IPS DF 19.7 (cell line): ENCODE results near the gene CIDEB.
"Not testable (repeated sequence)": the region's sequence is repeated elsewhere in the genome, so short reads cannot be mapped to it uniquely, and the experiment has no call there.

Experiments
- DNase-seq: peaks from one replicate; pipeline ENCODE4 v3.0.0-alpha.2; 2013; ENCODE audit warnings: low read depth, low spot score

The CIDEB gene

DNA sequence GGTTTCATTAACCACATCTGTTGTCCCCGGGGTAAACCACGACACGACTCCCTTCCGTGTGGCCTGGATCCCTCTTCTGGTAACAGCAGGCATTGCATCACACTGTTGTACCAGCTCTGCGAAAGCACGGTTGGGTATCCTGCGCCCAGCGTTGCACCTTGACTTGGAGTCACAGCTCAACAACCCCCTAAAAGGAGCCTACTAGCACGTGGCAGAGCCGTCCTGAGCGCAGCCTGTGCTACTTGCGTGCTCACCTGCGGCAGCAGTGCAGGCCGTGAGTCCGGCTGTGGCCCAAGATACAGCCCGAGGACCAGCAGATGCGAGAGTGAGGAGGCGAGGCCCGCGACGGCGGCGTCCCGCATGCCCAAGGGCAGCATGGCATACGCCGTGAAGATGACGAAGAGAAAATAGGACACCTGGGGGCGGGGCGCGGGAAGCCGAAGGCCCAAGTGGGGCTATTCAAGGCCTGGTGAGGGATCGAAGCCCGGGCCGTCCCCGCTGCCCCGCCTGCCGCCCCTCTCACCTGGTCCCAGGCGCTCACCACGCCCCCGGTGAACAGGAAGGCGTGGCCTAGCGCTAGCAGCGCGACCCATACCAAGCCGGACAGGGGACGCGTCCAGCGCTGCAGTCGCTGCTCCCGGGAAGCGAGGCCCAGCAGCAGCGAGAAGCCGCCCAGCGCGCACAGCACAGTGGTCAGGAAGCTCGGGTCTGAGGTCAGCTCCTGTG lies 24.7 kb upstream of the CIDEB start:
- DNase-seq, result no peak

DNA sequence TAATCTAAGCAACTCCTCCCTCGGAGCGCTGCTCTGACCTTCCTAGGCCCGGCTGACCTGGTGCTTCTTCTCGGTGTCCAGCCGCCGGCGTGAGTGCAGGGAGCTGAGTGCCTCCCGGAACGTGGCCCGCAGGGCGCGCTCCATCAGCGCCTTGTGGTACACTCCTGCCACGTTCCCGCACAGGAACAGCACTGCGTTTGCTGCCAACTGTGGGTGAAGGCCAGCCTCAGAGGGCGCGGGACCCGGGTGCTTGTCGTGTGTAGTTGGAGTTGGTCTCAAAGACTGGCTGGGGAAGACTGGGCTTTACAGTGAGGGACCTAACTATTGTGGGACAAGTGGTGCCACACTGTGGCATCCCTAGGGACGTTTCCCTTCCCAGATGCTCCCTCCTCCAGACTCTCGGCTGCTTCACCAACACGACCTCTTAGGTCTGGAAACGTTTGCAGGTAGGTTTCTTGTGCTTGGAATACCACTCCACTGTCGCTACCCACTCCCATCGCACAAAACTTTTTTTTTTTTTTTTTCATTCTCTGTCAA lies 24.0 kb upstream of the CIDEB start:
- no peak for DNase-seq

DNA sequence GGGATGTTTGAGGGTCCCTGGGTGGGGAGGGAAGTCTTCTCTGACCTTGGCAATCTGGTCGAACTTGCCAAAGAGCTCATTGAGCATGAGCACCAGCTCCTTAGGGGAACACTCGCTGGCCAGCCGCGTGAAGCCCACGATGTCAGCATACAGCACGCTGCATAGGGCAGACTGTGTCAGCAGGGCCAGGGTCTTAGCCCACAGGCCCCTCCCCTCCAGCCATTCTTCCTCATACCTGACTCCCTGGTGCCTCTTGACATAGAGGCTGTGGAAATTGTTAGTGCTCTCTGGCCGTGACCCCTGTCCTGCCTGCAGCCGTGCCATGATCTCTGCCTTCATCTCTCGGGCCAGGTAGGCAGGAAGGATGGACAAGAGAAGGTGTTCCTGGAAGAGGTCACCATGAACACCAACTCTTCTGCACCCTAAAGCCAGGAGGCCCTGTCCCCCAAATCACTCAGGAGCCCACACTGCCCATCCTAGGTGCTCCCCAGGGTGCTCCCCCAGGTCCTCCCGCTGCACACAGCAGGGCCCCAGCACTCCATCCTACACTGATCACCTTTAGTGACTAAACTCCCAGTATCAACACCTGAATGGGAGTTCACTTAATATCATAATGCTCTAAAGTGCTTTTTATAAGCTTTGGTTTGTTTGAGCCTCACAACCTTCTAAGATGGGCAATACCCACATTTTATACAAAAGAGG lies 23.3 kb upstream of the CIDEB start:
- DNase-seq, result no peak

DNA sequence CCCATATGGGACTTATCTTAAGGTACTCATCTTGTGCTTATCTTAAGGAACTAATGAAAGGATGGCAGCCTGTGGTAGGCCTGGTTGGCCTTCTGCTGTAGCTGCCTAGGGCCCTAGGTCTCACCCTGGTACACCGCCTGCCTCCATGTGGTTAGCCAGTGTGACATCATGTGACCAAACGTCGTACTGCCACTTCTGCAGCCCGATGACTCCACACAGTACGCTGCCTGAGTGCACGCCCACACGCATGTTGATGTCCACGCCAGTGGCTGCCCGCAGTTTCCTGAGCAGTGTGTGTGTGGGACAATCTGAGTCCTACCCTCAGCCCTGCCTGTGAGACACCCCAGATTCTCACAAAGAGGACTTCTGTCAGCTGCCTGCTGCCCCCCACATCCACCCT lies 22.0 kb upstream of the CIDEB start:
- no peak for DNase-seq

DNA sequence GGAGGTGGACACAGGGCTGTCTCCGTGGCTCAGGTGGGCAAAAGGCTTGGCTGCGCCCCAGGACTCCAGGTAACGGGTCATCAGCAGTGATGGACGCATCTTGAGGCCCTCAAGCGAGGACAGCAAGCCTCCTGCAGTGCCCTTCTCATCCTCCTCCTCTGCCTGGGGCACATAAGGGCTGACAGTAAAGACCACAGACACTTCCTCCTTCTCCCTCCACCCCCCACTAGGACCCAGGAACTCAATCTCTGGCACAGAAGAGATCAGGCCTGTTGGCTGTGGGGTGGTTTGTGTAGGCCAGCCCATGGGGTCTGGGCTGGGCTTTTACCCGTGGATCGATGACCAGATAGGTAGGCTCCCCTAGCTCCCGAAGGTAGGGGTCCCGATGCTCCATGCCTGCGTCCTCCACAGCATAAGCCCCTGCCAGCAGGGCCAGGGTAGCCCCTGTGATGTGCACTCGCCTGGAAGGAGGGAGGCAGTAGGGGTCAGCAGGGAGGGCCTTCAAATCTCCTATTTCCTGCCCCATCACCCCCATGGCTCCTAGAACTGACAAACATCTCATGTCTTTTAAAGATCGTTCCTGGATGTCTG lies 21.4 kb upstream of the CIDEB start:
- DNase-seq, result no peak

DNA sequence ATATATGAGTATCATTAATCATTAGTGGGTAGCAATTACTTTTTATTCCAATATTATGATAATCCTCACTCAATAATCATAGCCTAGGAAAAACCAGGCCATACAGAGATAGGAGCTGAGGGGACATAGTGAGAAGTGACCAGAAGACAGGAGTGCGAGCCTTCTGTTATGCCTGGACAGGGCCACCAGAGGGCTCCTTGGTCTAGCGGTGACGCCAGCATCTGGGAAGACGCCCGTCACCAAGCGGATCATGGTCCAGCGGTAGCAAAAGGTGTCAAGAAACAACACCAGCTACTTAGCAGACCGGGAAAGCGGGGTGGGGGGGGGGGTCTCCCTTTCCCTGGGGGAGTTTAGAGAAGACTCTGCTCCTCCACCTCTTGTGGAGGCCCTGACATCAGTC lies 20.1 kb upstream of the CIDEB start:
- DNase-seq, result not testable (repeated sequence)

DNA sequence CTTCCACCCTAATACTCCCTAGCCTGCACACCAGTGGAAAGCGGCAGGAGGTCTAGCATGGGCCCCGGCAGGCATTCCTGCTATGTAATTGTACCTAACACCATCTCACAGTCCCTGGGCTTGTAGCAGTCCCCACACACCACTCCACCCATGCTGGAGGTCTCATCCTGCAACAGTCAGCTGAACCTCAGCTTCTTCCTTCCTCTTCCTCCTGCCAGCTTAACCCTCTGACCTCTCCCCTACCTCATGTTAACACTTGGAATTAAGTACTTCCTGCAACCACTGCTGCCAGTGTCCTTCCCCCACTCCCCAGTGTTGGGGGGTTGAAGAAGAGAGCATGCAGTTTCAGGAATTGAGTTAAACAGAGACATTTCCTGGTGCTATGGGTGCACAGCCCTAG lies 19.5 kb upstream of the CIDEB start:
- no peak for DNase-seq

DNA sequence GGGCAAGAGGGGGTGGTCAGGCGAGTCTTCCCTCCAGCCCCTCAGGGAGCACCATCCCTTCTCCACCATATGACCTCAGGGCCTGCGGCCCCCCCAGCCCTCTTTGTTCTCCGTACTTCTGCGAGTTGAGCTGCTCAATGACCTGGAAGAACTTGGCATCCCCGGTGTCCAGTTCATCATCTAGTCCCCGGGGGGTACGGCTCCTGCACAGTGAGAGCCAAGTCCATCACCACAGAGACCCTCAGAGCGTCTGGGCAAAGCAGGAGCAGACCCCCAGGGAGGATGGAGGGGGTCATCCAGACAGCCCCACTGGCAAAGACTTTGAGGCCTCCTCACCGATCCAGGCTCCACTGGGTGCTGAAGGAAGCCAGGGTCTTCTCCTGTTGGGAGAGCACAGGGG lies 18.2 kb upstream of the CIDEB start:
- DNase-seq, result no peak

DNA sequence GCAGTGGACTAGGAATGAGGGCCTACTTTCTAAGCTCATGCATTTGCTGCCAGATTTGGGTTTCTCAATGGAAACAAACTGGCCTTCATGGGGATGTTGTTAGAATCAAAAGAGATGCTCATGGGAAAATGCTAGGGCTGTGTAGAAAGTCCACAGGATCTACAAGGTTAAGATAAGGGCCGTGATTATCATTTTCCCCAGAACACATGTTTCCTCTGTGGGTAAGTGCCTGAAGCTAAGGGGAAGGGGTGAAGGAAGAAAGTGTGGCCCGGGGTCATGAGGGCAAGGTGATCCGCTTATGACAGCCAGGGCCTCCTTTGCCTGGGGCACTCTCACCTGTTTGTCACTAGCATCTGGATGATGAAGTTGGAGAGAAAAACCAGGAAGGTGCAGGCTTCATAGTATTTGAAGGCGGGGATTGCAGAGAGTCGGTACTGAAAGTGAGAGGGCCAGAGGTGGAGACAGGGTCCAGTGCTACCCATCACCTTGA lies 17.3 kb upstream of the CIDEB start:
- DNase-seq, result no peak

DNA sequence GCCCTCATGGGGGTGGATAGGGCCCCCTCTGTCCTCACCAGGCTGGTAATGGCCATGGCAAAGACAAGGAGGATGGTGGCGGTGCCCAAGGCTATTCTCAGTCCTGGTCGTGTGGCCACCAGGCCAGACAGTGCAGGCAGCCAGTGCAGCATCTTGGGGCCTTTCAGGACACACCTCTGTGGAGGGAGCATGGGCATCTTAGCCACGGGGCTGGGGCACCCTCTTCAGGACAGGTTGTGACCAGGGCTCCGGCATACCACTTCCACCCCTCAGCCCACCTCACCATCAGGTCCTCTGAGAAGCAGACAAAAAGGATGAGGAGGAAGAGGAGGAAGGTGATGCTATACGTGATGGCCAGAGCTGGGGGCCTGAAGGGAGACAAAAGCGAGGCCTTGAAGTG lies 16.2 kb upstream of the CIDEB start:
- no peak for DNase-seq

DNA sequence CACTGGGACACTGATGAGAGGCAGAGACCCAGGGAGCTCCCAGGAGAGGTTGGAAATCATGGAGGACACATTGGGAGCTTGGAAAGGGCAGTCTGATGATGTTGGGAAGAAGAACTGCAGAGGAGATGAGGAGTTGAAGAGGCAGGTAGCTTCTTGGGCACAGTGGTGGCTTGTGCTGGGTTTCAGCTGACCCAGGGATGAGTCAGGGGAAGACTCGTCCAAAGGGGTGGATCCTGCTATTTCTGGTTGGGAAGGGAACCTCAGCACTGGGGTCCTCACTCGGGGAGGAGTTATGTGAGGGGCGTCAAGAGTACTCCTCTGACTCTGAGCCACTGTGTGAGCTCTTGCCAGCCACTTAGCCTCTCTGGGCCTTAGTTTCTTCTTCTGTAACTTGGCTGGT lies 15.6 kb upstream of the CIDEB start:
- DNase-seq, result no peak

DNA sequence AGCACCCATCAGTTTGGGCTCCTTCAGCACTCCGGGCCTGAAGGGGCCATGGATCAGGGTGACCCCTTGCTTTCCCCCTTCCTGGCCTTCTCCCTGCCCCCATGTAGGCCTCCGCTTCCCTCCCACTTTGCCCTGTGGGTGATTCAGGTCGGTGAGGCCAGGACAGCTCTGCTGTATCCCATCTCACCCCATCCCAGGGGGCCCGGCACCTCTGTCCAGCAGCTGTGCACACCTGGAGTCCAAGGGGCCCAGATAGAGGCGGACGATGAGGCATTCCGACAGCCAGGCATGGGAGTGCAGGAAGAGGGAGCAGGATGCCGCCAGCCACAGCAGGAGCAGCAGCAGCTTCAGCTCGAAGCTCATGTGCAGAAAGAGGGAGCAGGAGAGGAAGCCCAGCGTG lies 14.9 kb upstream of the CIDEB start:
- DNase-seq, result no peak

DNA sequence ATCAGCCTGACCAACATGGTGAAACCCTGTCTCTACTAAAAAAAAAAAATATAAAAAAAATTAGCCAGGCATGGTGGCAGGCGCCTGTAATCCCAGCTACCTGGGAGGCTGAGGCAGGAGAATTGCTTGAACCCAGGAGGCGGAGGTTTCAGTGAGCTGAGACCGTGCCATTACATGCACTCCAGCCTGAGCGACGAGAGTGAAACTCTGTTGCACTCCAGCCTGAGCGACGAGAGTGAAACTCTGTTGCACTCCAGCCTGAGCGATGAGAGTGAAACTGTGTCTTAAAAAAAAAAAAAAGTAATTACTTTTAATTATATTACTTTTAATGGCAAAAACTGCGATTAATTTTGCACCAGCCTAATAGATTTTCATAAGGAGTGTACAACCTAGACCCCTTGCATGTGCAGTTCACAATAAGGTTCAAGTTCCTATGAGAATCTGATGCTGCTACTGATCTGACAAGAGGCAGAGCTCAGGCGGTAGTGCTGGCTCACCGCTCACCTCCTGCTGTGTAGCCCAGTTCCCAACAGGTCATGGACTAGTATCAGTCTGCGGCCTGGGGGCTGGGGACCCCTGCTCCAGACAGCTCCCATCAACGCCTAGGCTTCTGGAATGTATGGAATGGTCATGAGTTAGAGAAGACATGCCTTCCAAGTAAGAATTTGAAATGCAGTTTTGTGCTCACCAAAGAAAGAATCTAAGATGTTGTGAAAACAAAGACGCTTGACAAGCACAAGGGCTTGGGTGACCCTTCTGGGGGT lies 13.6 kb upstream of the CIDEB start:
- DNase-seq, result no peak

DNA sequence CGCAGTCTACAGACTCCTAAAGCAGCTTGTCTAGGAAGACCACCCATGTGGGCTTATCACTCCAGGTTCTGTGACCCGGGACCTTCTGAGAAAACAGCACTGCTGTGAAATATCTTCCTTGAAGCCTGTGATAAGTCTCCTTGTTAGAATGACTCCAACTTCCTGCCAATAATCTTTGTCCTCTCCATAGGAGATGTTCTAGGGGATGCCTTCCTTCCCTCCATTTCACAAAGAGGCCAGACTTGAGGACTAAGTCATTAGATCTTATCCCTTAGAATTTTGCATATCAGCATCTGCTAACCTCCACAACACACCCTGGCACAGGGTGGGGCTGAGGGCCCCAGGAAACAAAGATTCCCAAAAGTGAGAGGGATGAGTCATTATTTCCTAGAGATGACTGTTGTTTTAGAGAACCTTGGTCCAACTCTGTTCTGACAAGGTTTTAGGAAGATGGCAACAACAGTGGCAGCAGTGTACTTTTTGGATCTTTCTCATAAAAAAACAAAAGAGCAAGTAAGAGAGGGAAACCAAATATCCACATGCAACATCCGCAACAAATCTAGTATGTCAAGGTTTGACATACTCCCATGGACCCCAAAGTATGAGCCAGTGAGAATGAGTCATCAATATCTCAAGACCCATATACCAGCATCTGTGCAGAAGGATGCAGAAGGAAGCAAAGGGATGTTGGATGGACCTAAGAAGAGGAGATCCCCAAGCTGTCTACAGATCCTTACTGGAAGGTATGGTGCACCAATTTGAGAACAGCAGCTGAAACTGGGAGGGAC lies 9.6 kb upstream of the CIDEB start:
- no peak for DNase-seq

DNA sequence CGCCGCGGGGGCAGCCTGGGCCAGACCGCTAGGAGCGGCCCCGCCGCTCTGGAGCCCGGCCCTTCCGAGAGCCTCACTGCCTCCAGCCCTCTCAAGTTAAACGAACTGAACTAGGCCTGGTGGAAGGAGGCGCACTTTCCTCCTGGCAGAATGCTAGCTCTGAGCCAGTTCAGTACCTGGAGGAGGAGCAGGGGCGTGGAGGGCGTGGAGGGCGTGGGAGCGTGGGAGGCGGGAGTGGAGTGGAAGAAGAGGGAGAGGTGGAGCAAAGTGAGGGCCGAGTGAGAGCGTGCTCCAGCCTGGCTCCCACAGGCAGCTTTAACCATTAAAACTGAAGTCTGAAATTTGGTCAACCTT lies 8.8 kb upstream of the CIDEB start:
- no peak for DNase-seq

DNA sequence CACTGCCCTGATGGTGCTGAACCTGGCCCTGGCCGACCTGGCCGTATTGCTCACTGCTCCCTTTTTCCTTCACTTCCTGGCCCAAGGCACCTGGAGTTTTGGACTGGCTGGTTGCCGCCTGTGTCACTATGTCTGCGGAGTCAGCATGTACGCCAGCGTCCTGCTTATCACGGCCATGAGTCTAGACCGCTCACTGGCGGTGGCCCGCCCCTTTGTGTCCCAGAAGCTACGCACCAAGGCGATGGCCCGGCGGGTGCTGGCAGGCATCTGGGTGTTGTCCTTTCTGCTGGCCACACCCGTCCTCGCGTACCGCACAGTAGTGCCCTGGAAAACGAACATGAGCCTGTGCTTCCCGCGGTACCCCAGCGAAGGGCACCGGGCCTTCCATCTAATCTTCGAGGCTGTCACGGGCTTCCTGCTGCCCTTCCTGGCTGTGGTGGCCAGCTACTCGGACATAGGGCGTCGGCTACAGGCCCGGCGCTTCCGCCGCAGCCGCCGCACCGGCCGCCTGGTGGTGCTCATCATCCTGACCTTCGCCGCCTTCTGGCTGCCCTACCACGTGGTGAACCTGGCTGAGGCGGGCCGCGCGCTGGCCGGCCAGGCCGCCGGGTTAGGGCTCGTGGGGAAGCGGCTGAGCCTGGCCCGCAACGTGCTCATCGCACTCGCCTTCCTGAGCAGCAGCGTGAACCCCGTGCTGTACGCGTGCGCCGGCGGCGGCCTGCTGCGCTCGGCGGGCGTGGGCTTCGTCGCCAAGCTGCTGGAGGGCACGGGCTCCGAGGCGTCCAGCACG lies 8.2 kb upstream of the CIDEB start:
- no peak for DNase-seq

DNA sequence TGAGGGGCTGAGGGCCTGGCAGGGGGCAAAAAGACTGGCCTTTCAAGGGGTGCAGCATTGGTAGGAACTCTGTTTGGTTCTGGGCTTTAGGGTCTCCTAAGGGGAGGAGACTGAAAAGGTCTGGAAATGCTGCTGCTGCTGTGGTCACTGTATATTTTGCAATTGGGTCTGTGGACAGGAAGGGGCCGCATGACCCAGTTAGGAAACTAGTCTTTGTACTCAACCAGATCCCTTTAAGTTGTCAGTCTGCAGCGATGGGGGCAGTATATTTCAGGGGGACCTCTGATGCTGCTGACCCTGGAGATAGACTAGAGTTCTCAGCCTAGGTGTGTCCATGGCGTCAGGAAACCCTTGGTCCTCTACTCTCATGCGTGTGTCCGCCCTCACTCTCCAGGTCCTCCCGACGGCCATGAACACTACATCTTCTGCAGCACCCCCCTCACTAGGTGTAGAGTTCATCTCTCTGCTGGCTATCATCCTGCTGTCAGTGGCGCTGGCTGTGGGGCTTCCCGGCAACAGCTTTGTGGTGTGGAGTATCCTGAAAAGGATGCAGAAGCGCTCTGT lies 7.5 kb upstream of the CIDEB start:
- DNase-seq, result no peak

DNA sequence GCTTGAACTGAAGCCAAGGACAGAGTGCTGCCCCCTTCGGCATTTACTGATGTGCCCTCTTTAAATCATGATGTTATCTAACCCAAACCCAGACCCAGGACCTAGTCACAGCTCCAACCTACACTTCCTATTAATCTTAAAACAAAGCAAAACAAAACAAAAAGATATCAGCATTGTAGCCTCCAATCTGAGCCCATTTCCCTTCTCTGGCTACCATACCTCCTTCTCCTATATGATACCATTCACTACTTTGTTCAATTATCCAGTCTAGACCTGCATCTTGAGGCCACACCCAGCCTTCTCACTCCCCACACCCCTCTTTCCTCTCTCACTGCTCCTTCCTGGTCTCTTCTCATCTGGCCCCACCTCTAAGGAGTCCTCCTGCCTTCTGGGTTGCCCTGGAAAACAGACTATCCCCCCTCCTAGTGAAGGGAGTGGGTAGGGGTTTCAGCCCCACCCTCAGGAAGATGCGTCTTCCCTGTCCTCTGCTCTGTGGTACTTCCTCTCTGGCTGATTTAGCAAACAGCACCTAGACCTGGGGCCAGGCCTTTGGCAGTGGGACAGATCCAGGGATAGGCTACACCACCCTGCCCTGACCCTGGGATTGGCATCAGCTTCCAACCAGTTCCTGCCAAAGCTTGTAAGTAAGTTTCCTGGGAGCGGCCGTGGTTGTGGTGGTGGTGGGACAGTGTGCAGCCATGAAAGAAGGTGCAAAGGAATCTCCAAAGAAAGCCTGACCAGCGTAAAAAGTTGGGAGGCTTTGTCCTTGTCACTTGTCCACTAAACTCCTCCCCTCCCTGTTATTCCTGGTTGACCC lies 6.8 kb upstream of the CIDEB start:
- no peak for DNase-seq

DNA sequence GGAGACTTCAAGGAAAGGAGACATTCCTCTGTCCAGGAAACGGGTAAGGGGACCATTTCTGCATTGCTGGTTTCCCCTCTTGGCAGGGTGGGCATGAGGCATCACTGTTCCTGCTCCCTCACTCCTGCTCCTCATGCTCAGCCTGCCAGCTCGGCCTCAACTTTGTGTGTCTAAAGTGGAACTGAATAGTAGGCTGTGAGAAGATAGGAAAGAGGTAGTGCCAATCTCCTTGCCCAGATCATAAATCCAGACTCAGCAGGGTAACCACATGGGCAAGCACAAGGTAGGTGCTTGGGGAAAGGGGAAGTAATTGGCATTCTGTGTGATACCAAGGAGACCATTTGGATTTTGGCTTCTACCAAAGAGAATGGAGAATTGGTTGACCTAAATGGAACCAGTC lies 6.1 kb upstream of the CIDEB start:
- DNase-seq, result no peak
